ENCODE data around the gene EEF1E1. TPM values are rescaled to one million over a fixed set of nuclear protein-coding genes. Genes with fewer than 3 reads are reported as not detected.
"Not testable (repeated sequence)": the region's sequence is repeated elsewhere in the genome, so short reads cannot be mapped to it uniquely, and the experiment has no call there.

The EEF1E1 gene
- total RNA-seq, 2 donors from 2014 or later = 31.3 to 73.9 TPM

DNA sequence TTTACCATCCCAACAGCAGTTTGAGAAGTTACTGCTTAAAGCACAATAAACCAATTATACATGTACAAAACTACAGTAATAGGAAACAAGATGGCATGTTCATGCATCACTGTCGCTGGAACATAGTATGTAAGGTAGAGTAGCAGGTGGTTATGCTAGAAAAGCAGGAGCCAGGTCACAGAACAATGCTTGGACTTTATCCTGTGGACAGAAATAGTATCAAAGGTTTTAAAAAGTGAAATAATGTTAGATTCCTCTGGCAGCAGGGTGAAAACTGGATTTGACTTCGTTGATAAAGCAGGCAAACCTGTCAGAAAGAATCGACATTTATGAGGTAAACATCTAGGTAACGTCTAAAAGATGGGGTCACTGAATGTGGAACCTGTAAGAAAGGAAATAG, 40.6 kb downstream of the EEF1E1 start:
- Mint-ChIP-seq H3K36me3 (ENCODE audit: low read depth) (peaks cover 52% of the 10 kb centered on the region), H3K4me1 (peaks cover 14% of the 10 kb centered on the region), H3K27ac (no peak overlapping the region), H3K9me3 (no peaks in the 10 kb centered on the region), H3K27me3 (no peaks in the 10 kb centered on the region), H3K4me3 (no peak overlapping the region)
- no peak for ATAC-seq (replicated peaks)

DNA sequence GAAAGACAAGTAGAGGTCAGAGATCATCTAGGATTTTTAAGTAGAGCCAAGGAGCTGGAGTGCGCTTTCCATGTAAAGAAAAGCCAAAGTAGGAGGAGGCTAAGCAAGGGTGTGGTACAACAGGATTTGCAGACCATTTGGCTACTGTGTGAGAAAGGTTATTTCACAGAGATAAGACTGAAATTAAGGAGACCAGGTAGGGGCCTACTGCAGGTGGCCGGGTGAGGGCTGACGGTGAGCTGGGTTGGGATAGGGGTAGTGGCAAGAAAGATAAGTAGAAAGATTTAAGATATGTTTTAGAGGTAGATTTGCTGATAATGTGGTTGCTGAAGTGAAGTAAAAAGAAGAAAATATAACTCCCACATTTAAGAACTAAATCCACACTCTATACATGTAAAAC, 42.0 kb downstream of the EEF1E1 start:
- H3K4me3 Mint-ChIP-seq = no peak overlapping the region
- H3K27ac Mint-ChIP-seq = no peak overlapping the region
- peaks cover 65% of the 10 kb centered on the region for H3K36me3 Mint-ChIP-seq (ENCODE audit: low read depth)
- ATAC-seq (replicated peaks) = no peak
- H3K9me3 Mint-ChIP-seq = no peaks in the 10 kb centered on the region
- no peaks in the 10 kb centered on the region for H3K27me3 Mint-ChIP-seq
- H3K4me1 Mint-ChIP-seq = peaks cover 5% of the 10 kb centered on the region

DNA sequence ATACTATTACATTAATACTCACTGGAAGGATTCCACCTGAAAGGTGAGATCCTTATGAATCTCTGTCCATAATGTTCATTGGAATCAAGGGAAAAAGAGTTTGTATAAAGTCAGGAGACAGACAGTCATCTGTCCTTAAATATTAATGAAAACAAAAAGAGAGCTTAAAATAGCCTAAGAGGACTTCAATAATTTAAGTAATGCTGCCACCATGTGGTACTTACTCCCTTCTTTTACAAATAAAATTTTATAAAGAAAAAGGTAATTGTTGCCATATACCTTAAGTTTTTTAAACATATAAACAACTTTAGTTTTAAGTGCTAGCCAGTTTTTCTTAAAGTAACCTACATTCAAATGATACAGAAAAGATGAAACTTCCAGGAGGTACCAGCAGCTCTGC, 43.2 kb downstream of the EEF1E1 start:
- Mint-ChIP-seq H3K27ac (no peak overlapping the region), H3K27me3 (no peaks in the 10 kb centered on the region), H3K4me3 (no peak overlapping the region), H3K36me3 (ENCODE audit: low read depth) (peaks cover 73% of the 10 kb centered on the region), H3K9me3 (no peaks in the 10 kb centered on the region), H3K4me1 (no peaks in the 10 kb centered on the region)
- no peak for ATAC-seq (replicated peaks)

DNA sequence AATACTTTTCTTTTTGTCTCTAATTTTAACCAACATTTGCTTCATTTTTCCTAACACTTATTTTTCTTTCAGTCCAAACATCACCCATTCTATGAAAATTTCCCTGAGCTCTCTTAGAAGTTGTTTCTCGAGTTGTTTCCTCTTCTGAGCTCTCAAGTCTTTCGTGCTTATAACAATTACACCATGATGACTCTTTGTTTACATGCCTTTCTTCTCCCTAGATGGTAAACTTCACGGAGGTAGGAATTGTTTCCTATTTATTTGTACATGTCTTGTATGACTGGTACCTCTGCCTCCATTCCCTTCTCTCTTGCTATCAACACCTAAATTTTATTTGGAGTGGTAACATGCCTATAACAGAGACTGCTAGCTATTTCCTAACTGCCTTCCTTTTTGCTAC, 44.6 kb downstream of the EEF1E1 start:
- Mint-ChIP-seq H3K36me3 (ENCODE audit: low read depth) (peaks cover 83% of the 10 kb centered on the region), H3K27ac (no peak overlapping the region), H3K9me3 (no peaks in the 10 kb centered on the region), H3K4me1 (no peaks in the 10 kb centered on the region), H3K27me3 (no peaks in the 10 kb centered on the region), H3K4me3 (no peak overlapping the region)
- no peak for ATAC-seq (replicated peaks)

DNA sequence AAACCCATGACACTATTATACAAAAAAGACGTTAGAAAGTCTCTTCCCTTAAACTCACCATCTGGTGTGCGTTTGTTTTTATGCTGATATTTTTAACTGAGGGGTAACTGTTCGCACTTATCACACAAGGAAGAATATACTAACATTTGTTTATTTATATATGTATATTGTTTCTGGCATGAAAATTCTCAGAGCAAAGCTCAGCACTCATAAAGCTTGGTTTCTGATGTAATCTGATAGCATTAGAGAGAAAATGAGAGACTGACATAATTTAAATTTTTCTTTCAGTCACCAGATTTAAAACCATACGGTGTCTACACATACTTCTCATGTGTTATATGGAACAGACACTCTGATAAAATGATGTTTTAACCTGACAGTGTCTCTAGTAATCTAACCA, 45.1 kb downstream of the EEF1E1 start:
- H3K27ac Mint-ChIP-seq = no peak overlapping the region
- no peaks in the 10 kb centered on the region for H3K9me3 Mint-ChIP-seq
- no peak for ATAC-seq (replicated peaks)
- H3K36me3 Mint-ChIP-seq (ENCODE audit: low read depth) = peaks cover 83% of the 10 kb centered on the region
- H3K4me1 Mint-ChIP-seq = no peaks in the 10 kb centered on the region
- H3K4me3 Mint-ChIP-seq = no peak overlapping the region
- no peaks in the 10 kb centered on the region for H3K27me3 Mint-ChIP-seq

DNA sequence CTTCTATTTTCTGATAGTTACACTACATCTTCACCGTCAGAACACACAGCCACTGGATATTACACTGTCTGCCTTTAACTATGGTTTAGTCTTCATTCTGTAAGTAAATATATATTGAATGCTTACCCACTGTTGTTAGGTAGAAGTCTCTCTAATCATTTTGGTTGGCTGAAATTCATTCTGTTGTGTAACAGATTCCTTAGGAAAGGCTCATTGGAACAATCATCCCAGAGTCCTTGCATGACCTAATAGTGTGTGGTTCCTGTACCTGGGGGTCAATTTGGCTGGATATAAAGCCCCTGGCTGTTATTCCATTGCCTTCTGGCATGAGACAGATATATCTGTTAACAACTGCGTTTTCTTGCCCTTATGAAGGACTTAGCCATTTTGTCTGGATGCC, 48.1 kb downstream of the EEF1E1 start:
- Mint-ChIP-seq H3K27ac (no peak overlapping the region), H3K4me1 (peaks cover 4% of the 10 kb centered on the region), H3K9me3 (no peaks in the 10 kb centered on the region), H3K36me3 (ENCODE audit: low read depth) (peaks cover 73% of the 10 kb centered on the region), H3K4me3 (no peak overlapping the region), H3K27me3 (no peaks in the 10 kb centered on the region)
- no peak for ATAC-seq (replicated peaks)

DNA sequence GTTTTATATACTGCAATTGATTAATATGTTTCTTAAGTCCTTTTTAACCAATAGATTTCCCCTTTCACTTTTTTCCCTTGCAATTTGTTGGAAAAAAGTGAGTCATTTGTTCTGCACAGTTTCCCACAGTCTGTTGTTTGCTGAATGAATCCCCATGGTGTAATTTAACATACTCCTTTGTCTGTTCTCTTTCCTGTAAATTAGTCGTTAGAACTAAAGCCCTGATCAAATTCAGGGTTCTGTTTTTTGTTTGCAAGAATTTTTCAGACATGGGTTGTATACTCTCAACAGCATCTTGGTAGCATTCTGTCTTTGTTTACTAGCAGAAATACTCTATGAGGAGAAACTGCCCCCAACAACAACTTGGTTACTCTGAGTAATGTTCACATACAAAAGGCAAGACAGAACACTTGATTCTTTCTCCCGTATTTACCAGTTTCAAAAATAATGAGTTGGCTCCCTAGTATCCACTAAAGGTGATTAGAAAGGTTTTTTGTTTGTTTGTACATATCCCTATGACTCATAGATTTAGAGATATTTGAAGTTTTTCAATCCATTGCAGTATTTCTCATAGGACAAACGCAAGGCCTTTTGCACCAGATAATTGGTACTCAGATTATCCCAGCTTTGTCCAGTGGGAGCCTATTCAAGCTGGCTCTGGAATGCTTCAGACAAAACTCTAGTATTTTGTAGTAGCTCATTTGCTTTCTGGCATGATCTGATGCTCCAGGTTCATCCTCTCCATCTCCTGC, 54.6 kb downstream of the EEF1E1 start:
- no peak for ATAC-seq (replicated peaks)
- peaks cover 17% of the 10 kb centered on the region for H3K4me1 Mint-ChIP-seq
- H3K4me3 Mint-ChIP-seq = no peak overlapping the region
- peaks cover 69% of the 10 kb centered on the region for H3K36me3 Mint-ChIP-seq (ENCODE audit: low read depth)
- H3K27me3 Mint-ChIP-seq = no peaks in the 10 kb centered on the region
- no peaks in the 10 kb centered on the region for H3K9me3 Mint-ChIP-seq
- H3K27ac Mint-ChIP-seq = no peak overlapping the region

DNA sequence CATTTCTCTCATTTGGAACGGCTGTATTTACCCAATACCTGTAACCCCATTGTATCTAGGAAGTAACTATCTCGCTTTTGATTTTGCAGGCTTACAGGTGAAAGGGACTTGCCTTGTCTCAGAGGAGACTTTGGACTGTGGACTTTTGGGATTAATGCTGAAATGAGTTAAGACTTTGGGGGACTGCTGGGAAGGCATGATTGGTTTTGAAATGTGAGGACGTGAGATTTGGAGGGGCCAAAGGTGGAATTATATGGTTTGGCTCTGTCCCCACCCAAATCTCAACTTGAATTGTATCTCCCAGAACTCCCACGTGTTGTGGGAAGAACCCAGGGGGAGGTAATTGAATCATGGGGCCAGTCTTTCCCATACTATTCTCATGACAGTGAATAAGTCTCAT, 56.6 kb downstream of the EEF1E1 start:
- H3K27me3 Mint-ChIP-seq; H3K27ac Mint-ChIP-seq; ATAC-seq (replicated peaks); H3K9me3 Mint-ChIP-seq; H3K4me3 Mint-ChIP-seq: not testable (repeated sequence)
- Mint-ChIP-seq H3K4me1 (peaks cover 17% of the 10 kb centered on the region), H3K36me3 (ENCODE audit: low read depth) (peaks cover 76% of the 10 kb centered on the region)

DNA sequence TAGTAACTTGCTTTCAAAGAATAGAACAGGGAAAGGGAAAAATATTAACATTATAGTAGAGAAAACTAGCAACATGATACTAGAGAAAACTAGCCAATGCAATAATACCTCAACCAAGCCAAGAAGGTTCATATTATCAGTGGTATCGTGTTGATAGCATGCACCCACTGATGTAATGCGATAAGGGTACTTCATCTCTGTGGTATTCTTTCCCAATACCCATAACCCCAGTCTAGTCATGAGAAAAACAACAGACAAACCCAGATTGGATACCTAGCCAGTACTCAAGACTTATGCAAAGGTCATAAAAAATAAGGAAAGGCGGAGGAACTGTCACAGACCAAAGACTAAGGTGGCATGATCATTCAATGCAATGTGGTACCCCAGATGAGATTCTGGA, 59.1 kb downstream of the EEF1E1 start:
- H3K4me3 Mint-ChIP-seq = no peak overlapping the region
- no peak for ATAC-seq (replicated peaks)
- no peaks in the 10 kb centered on the region for H3K9me3 Mint-ChIP-seq
- no peak overlapping the region for H3K27ac Mint-ChIP-seq
- H3K27me3 Mint-ChIP-seq = no peaks in the 10 kb centered on the region
- H3K36me3 Mint-ChIP-seq (ENCODE audit: low read depth) = peaks cover 89% of the 10 kb centered on the region
- H3K4me1 Mint-ChIP-seq = peaks cover 14% of the 10 kb centered on the region

DNA sequence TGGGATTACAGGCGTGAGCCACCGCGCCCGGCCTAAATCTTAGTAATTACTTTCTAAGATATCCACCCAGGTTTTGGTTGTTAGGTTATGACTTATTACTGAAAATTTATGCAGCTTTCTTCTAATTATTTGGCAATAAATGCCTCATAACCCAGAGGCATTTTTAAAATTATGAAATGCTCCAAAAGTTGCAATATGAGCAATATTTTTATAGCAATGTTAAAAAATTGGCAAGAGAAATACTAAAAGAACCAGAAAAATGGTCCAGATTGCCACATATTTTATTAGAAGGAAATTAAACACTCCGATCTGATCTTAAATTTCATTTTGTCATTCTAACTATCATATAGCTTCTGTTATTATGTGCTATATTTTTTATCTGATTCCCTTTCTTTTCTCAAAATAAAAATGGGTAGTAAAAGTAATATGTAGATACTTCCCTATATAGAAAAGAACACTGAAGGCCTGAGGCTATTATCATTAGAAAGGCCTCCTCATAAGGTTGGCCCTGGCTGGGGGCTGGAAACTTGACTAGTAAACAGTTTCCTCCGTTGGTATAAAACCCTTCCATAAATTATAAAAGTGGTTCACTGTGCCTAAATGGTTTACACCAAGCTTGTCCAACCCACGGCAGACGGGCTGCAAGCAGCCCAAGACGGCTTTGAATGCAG, 60.3 kb downstream of the EEF1E1 start:
- Mint-ChIP-seq H3K4me1 (peaks cover 17% of the 10 kb centered on the region), H3K4me3 (no peak overlapping the region), H3K27me3 (no peaks in the 10 kb centered on the region), H3K9me3 (no peaks in the 10 kb centered on the region), H3K36me3 (ENCODE audit: low read depth) (peaks cover 88% of the 10 kb centered on the region), H3K27ac (no peak overlapping the region)
- ATAC-seq (replicated peaks) = no peak

DNA sequence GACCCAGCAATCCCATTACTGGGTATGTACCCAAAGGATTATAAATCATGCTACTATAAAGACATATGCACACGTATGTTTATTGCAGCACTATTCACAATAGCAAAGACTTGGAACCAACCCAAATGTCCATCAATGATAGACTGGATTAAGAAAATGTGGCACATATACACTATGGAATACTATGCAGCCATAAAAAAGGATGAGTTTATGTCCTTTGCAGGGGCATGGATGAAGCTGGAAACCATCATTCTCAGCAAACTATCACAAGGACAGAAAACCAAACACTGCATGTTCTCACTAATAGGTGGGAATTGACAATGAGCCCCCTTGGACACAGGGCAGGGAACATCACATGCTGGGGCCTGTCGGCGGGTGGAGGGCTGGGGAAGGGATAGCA, 68.2 kb downstream of the EEF1E1 start:
- not testable (repeated sequence) for ATAC-seq (replicated peaks); H3K4me3 Mint-ChIP-seq; H3K9me3 Mint-ChIP-seq; H3K27me3 Mint-ChIP-seq; H3K27ac Mint-ChIP-seq
- Mint-ChIP-seq H3K36me3 (ENCODE audit: low read depth) (peaks cover 55% of the 10 kb centered on the region), H3K4me1 (peaks cover 47% of the 10 kb centered on the region)

DNA sequence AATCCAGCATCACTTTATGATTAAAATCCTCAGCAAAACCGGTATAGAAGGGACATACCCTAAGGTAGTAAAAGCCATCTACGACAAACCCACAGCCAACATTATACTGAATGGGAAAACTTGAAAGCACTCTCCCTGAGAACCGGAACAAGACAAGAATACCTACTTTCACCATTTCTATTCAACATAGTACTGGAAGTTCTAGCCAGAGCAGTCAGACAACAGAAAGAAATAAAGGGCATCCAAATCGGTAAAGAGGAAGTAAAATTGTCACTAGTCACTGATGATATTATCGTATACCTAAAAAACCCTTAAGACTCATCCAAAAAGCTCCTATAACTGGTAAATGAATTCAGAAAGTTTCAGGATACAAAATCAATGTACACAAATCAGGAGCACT, 71.4 kb downstream of the EEF1E1 start:
- Mint-ChIP-seq H3K9me3 (peaks cover 5% of the 10 kb centered on the region), H3K36me3 (ENCODE audit: low read depth) (peaks cover 44% of the 10 kb centered on the region), H3K27ac (no peak overlapping the region), H3K4me1 (peaks cover 36% of the 10 kb centered on the region), H3K4me3 (no peak overlapping the region), H3K27me3 (no peaks in the 10 kb centered on the region)
- no peak for ATAC-seq (replicated peaks)

Other genes with a start within 250 kb of the EEF1E1 start
- gene TXNDC5, start 191.8 kb downstream of the EEF1E1 start, total RNA-seq = 10 to 100 TPM; 48.3 to 95.0 TPM
- gene BLOC1S5, start 38.2 kb downstream of the EEF1E1 start, total RNA-seq = 10 to 100 TPM; 18.7 to 22.7 TPM